Amniotic stem cell (primary cell): ENCODE results near the gene GTF3A.
"Not testable (repeated sequence)": the region's sequence is repeated elsewhere in the genome, so short reads cannot be mapped to it uniquely, and the experiment has no call there.

Experiments
- DNase-seq: peaks from one replicate; lab custom pipeline; 2025; lab: John Stamatoyannopoulos, UW

Gene GTF3A

DNA sequence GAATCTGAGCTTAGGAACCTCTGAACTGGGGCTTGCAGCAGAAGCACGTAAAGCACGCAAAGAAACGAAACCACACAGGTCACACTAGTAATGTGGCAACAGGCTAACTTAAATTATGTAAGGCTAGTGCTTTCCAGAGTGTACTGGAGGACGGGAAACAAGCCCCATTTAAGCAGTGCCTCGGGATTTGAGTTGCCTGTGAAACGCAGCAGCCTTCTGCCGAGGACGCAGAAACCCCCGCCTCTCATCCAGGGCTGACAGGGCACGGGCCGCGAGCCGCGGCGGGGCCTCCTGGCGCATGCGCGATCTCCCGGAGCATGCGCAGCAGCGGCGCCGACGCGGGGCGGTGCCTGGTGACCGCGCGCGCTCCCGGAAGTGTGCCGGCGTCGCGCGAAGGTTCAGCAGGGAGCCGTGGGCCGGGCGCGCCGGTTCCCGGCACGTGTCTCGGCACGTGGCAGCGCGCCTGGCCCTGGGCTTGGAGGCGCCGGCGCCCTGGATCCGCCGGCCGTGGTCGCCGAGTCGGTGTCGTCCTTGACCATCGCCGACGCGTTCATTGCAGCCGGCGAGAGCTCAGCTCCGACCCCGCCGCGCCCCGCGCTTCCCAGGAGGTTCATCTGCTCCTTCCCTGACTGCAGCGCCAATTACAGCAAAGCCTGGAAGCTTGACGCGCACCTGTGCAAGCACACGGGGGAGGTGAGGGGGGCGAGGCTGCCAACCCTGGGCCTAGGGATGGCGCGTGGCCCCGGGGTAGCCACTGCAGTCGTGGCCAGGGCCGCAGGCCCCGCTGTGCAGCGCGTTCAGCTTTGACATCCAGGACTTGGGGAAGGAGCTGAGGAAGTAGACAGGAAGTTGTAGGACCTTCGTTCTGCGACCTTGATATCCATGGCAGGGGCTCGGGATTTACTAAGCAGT lies at the start of gene GTF3A:
Gene GTF3A (plus strand): TSS at position 374 of the 912 bp plus-strand sequence.
- DNase-seq = peak; percentile 54

DNA sequence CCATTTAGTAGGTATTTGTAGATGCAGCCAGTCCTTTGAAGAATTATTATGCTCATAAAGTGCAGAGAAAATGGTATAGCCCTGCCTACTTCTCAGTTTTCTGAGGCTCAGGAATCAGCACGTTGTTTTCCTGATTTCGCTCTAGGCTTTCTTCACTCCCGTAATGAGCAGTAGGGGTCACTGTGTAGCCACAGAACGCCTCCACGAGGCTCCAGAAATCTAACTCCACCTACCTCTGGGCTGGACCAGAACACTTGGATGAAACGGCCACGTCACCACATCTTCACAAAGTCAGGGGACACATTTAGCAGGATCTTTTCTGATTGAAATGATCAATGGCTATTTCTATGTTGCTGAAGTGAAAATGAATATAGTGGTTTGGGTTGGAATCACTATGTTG lies 49.8 kb upstream of the GTF3A start:
- peak; percentile 69 for DNase-seq

DNA sequence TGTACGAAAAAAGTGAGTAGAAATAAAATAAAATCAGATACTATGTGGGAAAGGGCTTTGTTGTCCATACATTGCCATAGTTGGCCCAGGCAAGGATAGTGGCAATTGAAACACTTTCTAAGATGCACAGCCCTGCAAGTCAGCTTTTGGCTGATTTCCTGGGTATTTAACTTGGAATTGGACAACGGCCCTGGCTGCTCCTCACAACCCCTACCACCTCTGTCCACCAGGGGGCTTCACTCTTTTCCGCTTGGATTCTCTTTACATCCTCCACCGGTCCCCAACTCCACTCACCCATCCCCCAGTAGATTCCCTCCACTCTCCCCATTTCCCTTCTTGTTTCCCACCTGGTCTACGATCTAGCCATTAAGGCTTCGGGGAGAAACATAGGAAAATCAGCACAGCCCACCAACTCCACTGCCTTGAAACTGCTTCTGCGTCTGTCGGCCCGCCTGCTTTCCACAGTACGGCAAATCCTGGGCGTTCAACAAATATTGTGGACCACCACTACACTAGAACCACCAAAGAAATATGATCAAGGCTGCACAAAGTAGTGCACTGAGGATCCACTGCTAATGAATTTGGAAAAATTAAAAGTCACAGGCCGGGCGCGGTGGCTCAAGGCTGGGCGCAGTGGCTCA lies 48.6 kb upstream of the GTF3A start:
- no peak for DNase-seq

DNA sequence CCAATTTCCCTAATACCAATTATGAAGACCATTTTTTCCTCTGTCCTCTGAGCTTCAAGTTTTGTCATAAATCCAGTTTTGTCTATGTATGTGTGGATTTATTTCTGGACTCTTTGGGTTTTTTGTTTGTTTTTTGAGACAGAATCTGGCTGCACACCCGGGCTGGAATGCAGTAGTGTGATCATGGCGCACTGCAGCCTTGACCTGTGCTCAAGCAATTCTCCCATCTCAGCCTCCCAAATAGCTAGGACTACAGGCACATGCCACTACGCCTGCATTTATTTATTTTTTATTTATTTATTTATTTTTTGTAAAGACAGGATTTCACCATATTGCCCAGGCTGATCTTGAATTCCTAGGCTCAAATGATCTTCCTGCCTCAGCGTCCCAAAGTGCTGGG lies 45.3 kb upstream of the GTF3A start:
- DNase-seq = no peak

DNA sequence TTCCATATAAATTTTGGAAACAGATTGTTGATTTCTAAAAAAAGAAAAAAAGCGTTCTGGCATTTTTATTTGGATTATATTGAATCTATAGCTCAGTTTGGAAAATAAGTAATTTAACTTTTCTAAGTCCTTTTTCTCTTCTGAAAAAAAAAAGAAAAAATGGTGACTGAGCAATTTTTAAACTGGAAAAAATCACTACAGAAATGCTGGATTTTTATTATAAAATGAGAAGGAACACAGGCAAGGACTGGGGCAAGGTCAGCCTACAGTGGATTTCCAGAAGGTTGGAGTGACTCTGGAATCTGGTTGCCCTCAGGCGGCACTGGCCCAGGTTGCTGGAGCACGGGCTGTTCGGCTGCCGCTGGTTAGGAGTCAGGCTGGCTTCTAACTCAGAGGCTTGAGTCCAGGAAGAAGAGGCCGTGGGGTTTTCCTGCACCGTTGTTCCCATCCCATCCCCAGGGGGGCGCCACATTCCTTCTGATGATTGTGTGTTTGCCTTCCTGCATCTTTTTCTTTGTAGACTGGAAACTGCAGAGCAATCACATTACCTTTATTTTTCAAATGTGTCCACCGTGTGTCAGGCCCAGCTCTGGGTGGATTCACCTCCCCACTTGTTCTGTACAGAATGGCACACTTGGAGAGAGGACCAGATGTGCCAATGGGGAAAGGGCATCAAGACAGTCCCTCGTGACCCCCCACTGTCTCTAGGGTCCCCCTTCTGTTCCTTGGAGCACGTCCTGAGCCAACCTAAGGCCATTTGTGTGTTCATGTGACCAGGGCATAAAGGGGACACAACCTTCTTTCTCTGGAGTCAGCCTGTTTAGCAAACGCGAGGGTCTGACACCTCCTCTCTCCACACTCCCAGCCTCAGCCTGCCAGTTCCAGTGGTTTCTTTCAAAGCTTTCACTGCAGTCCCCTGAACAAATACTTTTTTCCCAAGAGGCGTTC lies 44.5 kb upstream of the GTF3A start:
- DNase-seq = no peak

DNA sequence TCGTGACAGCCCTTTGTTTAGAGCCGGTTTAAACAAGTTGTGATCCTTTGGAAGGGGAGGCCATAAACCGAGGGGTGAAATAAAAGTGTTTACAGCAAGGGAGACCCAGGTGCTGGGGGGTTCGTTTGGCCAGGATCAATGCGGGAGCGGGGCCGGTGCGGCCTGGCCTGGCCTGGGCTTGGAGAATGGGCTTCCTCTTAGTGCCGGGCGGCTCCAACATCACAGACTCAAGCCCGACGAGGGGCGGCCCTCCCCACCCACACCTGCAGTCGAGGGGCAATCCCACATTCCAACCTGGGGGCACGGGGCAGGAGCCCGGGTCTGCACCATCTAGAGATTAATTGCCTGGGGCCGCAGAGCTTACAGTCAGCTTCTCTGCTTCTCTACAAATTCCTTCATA lies 42.8 kb upstream of the GTF3A start:
- DNase-seq = no peak

DNA sequence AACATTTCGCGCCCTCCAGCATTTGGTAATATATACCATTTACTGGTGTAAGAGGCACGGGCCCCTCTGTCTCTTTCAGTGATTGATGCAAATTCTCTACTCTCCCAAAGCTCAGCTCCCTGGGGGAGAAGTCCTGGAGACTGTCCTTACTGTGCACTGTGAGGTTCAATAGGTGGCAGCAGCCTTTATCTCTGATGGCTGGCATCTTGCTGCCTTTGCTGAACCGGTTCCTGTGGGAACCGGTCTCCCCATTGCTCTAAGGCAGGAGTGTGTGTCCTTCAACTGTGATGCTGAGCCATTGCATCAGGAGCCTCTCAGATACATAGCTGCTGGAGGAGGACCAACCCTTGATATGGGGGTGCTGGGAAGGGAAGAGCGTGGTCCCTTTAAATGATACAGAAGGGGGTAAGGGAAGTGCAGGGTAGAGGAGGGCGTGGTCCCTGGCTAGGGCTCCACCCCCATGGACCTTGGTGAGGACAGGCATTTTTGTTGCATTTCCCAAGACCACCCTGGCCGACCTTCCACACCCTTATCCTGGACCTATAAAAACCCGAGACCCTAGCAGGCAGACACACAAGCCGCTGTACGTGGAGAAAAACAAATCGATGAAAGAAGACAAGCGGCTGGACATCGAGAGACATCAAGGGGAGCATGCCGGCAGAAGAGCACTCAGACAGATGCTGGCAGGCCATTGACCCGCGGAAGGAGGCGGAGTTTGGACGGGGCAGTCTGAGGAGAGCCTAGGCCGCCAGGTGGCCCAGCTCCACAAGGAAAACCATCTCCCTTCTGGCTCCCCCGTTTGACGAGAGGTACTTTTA lies 41.1 kb upstream of the GTF3A start:
- no peak for DNase-seq

DNA sequence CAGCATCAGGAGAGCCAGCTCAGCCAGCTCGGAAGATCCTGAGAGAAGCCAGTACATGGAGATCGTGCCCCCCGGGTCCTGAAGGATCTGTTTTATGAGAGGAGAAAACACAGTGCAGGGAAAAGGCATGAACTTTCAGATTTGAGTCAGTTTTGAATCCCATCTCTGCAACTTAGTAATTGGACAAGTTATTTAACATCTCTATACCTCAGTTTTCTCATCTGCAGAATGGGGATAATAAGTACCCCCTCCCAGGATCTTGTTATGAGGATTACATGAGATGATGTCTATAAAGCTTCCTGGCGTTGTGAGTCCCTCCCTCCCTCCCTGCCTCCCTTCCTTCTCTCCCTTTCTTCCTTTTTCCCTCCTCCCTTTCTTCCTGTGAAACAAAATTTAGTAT lies 40.1 kb upstream of the GTF3A start:
- no peak for DNase-seq

DNA sequence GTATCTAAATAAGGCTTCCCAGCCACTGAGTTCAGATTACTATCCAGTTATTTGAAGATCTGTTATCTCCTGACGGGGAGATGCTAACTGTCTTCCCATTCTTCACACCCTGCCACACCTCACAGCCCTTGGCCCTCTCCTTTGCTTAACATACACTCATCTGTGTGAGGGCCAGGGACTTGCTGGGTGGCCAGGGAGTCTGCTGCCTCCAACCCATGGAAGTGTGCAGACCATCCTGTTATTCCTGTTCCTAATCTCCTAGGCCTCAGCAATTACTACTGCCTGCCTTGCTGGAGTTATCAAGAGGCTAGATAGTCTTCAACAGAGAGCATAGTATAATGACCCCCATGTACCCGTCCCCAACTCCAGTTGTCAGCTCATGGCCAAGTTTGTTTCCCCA lies 36.2 kb upstream of the GTF3A start:
- no peak for DNase-seq

DNA sequence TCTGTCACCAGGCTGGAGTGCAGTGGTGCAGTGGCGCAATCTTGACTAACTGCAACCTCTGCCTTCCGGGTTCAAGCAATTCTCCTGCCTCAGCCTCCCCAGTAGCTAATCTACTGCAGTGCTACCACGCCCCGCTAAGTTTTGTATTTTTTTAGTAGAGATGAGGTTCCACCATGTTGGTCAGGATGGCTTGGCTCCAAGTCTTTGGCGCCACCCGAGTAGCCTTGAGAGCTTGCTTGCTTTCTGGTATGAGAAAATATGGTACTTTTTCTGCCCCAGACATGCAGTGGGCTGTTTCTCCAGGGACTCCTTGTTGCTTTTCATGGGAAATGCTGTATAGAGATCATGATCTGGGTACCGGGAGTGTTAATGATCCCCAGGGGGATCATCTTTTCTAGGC lies 34.5 kb upstream of the GTF3A start:
- no peak for DNase-seq

DNA sequence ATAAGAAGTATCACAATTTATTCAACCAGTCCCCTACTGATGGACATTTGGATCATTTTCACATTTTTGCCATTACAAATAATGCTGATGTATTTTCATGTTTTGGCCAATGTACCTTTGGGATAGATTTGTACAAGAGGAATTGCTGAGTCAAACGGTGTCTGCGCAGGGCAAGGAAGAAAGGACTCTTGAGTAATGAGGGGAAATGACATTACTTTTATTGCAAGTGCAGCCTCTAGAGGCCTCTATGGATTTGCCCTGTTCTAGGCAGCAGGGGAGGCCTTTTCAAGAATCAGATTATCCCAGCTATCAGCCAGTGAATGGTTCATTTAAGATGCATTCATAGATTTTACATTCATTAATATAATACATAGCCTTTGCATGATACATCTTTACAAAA lies 32.9 kb upstream of the GTF3A start:
- DNase-seq = no peak

DNA sequence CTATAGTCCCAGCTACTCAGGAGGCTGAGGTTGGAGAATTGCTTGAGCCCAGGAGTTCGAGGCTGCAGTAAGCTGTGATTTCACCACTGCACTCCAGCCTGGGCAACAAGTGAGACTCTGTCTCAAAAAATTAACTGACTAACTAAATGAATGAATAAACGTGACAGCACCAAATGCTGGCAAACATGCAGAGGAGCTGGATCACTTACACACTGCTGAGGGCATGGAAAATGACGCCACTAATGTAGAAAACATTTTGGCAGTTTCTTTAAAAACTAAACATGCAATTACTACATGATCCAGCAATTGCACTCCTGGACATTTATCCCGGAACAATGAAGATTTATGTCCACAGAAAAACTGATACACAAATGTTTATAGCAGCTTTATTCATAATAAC lies 31.3 kb upstream of the GTF3A start:
- DNase-seq = no peak

DNA sequence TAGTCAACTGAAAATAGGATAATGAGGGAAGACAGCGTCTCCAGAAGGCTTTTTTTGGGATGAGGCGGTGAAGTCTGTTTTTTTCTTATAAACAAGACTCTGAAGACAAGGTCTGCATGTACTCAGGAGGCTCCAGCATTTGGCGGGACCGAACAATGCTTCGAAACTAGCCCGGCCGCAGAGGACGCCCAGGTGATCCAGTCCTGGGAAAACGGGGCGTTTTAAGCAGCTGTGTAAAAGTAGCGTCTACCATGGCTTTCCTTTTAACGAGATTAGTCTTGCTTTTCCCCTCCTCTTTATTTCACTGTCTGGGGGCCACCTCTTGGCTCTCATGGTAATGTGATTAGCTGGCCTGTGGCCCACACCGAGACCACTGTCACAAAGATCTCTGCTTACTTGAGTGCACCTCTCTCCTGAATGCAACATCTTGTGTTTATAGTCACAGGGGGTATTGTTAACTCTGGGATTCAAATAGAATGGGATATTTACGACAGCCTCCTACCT lies 29.4 kb upstream of the GTF3A start:
- DNase-seq = no peak

DNA sequence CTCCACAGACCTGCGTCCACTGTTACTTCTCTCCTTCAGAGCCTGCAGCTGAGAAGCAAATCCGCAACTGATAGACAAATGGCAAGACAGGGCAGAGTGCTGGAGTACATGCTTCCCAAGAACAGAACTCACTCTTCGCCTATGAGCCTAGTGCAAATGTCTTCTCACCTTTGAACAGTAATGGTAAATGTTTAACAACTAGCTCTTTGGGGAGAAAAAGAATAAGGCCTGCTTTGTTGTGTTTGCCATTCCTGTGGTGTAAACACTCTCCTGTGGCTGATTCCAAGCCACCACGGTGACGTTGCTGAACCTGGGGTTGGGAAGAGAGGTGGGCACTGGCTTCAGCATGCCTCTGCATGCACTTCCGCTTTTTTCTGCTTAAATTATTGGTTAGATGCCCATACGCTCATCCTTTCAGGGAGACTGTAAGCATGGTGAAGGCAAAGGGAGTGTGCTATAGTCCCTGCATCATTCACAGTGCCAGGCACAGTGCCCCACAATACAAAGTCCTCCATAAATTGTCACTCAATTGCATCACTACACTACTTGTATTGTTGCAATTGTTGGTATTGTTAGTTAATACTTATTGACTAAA lies 28.1 kb upstream of the GTF3A start:
- DNase-seq = no peak

DNA sequence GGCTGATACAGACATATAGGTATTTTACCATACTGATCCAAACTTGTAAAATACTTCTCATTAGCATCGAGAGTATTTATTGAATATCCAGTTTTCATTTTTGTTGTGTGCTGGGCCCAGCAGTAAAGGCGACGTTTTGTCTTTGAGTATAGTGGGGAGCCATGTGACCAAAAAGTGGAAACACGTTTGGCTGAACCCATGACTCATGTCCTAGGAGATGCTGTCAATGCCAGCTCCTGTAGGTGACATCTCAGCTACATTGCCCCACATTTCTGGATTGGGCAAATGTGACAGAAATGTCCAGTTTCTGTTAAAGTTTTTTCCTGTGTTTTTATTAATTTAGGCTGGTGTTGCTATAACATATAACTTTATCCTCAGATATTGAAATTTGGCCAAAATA lies 26.1 kb upstream of the GTF3A start:
- no peak for DNase-seq

DNA sequence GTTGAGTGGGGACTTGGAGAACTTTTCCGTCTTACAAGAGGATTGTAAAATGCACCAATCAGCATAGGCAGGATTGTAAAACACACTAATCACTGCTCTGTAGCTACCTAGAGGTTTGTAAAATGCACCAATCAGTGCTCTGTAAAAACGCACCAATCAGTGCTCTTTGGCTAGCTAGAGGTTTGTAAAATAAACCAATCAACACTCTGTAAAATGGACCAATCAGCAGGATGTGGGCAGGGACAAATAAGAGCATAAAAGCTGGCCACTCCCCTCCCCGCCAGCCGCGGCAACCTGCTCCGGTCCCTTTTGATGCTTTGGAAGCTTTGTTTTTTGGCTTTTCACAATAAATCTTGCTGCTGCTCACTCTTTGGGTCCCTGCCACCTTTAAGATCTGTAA lies 24.0 kb upstream of the GTF3A start:
- DNase-seq = not testable (repeated sequence)

DNA sequence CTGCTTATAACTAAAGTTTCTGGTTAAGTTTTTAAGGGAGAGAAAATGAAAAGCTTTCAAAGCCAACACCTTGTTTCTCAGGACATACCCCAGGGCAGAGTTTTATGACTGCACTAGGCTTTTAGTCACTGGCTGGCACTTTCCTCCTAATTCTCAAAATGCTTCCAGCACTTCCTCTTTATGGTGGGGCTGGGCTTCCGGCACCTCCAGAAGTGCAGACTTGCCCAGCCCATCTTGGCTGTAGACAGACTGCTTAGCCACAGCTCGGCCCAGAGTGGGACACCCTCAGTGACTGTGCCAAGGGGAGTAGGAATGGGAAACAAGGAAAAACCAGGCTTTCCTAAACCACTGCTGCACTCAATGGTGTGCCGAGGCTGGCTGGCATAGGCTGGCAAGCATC lies 23.2 kb upstream of the GTF3A start:
- no peak for DNase-seq

DNA sequence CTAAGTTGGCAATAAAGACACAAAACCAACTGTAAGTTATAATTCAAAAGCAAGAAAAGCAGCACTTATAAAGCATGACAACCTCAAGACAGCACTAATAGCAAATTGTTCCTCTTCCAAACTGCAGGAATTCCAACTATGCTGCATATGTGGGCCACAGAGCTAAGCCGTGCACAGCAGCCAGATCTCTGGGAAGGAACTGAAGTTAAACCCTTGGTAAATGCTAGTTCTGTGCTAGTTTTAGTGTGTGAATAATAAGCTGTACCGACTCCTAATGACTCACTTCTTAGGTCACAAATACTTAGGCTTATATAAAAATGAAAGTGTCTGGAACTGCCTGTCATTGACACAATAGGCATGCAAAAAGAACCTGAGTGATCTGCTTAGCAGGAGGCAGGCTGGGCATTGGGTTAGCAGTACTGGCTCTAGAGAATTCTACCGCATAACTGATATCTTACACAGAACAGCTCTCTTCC lies 21.2 kb upstream of the GTF3A start:
- no peak for DNase-seq

DNA sequence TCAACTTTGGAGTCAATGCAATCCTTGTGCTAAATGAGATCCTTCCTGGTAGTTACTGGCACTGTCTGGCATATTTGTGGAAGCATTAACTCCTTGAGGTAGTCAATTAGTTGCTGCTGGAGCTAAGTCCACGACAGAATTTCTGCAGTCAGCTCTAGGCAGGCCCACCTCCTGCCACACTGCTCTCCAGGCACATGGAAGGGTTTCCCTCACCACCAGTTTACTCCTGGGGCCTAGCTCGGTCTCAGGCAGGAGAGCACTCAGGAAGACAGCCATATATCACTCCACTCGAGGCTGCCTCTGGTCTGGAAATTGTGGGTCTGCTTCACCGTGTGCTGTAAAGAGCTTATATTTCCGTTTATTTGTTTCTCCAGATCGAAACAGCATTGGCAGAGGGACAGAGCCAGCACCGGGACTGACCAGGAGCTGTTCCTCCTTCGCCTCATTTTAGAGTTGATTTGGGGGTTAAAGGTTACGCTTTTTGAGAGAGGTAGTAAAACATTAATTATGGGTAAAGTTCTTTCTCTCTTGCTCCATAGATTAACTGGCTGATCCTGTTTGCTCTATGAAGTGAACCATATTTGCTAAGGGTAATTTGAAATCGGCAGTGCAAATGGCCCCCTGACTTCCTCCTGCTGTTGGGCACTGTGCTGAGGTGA lies 20.6 kb upstream of the GTF3A start:
- no peak for DNase-seq

DNA sequence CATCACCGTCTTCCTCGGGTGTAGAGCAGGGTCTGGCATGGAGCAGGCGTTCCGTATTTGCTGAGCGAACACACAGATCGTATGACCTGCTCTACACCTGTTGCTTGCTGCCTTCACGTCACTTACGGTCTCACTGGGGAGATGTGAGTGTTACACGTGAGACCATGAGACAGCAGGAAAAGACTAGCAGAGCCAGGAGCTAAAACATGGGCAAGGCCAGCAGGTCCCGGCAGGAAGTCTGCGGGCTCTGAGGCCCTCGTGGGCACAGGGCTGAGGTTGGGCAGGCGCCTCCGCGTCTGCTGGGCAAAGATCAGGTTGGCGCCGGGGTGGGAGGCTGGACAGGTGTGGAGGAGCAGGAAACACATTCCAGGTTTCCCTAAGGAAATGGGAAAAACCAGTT lies 19.7 kb upstream of the GTF3A start:
- no peak for DNase-seq
